GM12878 (cell line): ENCODE measurements around the gene GALNT16. TPM values are rescaled to one million over a fixed set of nuclear protein-coding genes. Genes with fewer than 3 reads are reported as not detected.

Source experiments
- ATAC-seq: fragments of 200-7000 bp; cut with Tn5 transposase; 3 replicates; pipeline ENCODE4 v1.9.1; 2020; ENCODE audit warnings: mild to moderate bottlenecking, moderate library complexity
- BruUV-seq: library from RNA; stranded (reverse); fragments of 400-500 nt; replicated peaks from 2 replicates; lab custom pipeline; 2021; lab: Mats Ljungman, UMichigan
- CTCF ChIA-PET: fragments of 300-600 bp; sonication (Branson Sonifier 250); formaldehyde crosslinking; extraction: SDS; loops from one replicate; lab custom pipeline; 2021; ENCODE audit warnings: inconsistent platforms; lab: Yijun Ruan, JAX
- POLR2A ChIA-PET: fragments of 350-600 bp; formaldehyde crosslinking; extraction: SDS; loops from one replicate; lab custom pipeline; 2021; ENCODE audit warnings: inconsistent platforms; lab: Charles Lee
- RAD21 ChIA-PET: fragments of 300-600 bp; sonication (Branson Sonifier 250); formaldehyde crosslinking; loops from one replicate; lab custom pipeline; 2023; ENCODE audit warnings: antibody characterized with exemption; ENCODE audit not compliant: unreplicated experiment; lab: Charles Lee
- SMC1A ChIA-PET: fragments of 300-600 bp; sonication (Branson Sonifier 250); formaldehyde crosslinking; loops from one replicate; lab custom pipeline; 2023; ENCODE audit not compliant: unreplicated experiment, uncharacterized antibody; lab: Charles Lee
- DNase-seq: peaks from one replicate; pipeline ENCODE4 v3.0.0-alpha.2; 2011; ENCODE audit warnings: low read depth, low spot score
- FAIRE-seq: peaks from 3 replicates; lab custom pipeline; 2011; peaks lifted over from hg19 to GRCh38; lab: Jason Lieb, UNC
- H2AFZ ChIP-seq: 2 replicates; pipeline ENCODE4 v1.6.0; 2011; ENCODE audit warnings: low read depth, low read length, control low read depth; ENCODE audit not compliant: control insufficient read depth
- H3K27ac ChIP-seq: 2 replicates; pipeline ENCODE4 v1.5.1; 2011; ENCODE audit warnings: control low read depth; ENCODE audit not compliant: control insufficient read depth, insufficient read depth
- H3K27me3 ChIP-seq, 2 experiments: replicated peaks in 1 of 2; 2 replicates each; pipeline versions ENCODE4 v1.6.0 to v1.6.1; 2011; ENCODE audit warnings: low read length in 1 of 2; ENCODE audit not compliant: control insufficient read depth in 2 of 2, insufficient read depth in 2 of 2
- H3K36me3 ChIP-seq, 2 experiments: 2 replicates each; pipeline ENCODE4 v1.5.1; 2011; ENCODE audit warnings: low read length in 1 of 2; ENCODE audit not compliant: control insufficient read depth in 2 of 2, insufficient read depth in 2 of 2
- H3K4me1 ChIP-seq: 2 replicates; pipeline ENCODE4 v1.6.1; 2011; ENCODE audit warnings: mild to moderate bottlenecking, low read length, moderate library complexity, mixed read lengths; ENCODE audit not compliant: control insufficient read depth, insufficient read depth
- H3K4me2 ChIP-seq: 2 replicates; pipeline ENCODE4 v1.6.0; 2011; ENCODE audit warnings: control low read depth; ENCODE audit not compliant: control insufficient read depth, insufficient read depth
- H3K4me3 ChIP-seq: fragments of 200-600 bp; sonication (generic); 2 replicates; pipeline ENCODE4 v1.5.1; 2016
- H3K79me2 ChIP-seq: 2 replicates; pipeline ENCODE4 v1.6.0; 2011; ENCODE audit warnings: low read length; ENCODE audit not compliant: control insufficient read depth, insufficient read depth
- H3K9ac ChIP-seq: 2 replicates; pipeline ENCODE4 v1.8.0; 2011; ENCODE audit warnings: low read length, control low read depth, mixed read lengths; ENCODE audit not compliant: control insufficient read depth, insufficient read depth
- H3K9me3 ChIP-seq: replicated peaks from 3 replicates; pipeline ENCODE4 v1.5.1; 2011; ENCODE audit warnings: mild to moderate bottlenecking, low read length; ENCODE audit not compliant: control insufficient read depth, insufficient read depth
- H4K20me1 ChIP-seq: 2 replicates; pipeline ENCODE4 v1.6.0; 2011; ENCODE audit not compliant: control insufficient read depth, insufficient read depth
- BCL11A ChIP-seq: IDR thresholded peaks from 2 replicates; pipeline ENCODE4 v1.6.1; 2011; ENCODE audit warnings: low read depth, low read length
- CBX3 ChIP-seq: fragments of 200-600 bp; sonication (generic); IDR thresholded peaks from 2 replicates; pipeline ENCODE4 v1.6.1; 2016; ENCODE audit warnings: low read depth, borderline replicate concordance
- CHD2 ChIP-seq: IDR thresholded peaks from 2 replicates; pipeline ENCODE4 v1.6.1; 2011; ENCODE audit warnings: low read depth, low read length, improper control_type of control experiment, borderline replicate concordance
- EED ChIP-seq: sonication (generic); IDR thresholded peaks from 2 replicates; pipeline ENCODE4 v1.6.1; 2016; ENCODE audit warnings: antibody characterized with exemption, low read depth
- FOS ChIP-seq: IDR thresholded peaks from 3 replicates; pipeline ENCODE4 v1.6.1; 2011; ENCODE audit warnings: borderline replicate concordance; ENCODE audit not compliant: insufficient read length; ENCODE audit errors: extremely low read depth
- GABPA ChIP-seq: IDR thresholded peaks from 2 replicates; pipeline ENCODE4 v1.6.1; 2014; ENCODE audit warnings: antibody characterized with exemption, low read depth, mild to moderate bottlenecking, inconsistent platforms
- HDAC6 ChIP-seq: fragments of 200-600 bp; sonication (generic); IDR thresholded peaks from one replicate; pipeline ENCODE4 v1.8.0; 2017; ENCODE audit warnings: antibody characterized with exemption; ENCODE audit not compliant: unreplicated experiment
- JUNB ChIP-seq: IDR thresholded peaks from 2 replicates; pipeline ENCODE4 v1.6.1; 2016; ENCODE audit warnings: antibody characterized with exemption, mild to moderate bottlenecking
- MEF2A ChIP-seq: IDR thresholded peaks from 2 replicates; pipeline ENCODE4 v1.6.1; 2011; ENCODE audit warnings: low read depth, mild to moderate bottlenecking, low read length, moderate library complexity; ENCODE audit not compliant: insufficient read depth
- NBN ChIP-seq: fragments of 450-650 bp; IDR thresholded peaks from 2 replicates; pipeline ENCODE4 v1.6.1; 2016
- PAX5 ChIP-seq: IDR thresholded peaks from 2 replicates; pipeline ENCODE4 v1.6.1; 2011; ENCODE audit warnings: low read depth, low read length, borderline replicate concordance
- RAD21 ChIP-seq: IDR thresholded peaks from 2 replicates; pipeline ENCODE4 v1.6.1; 2011; ENCODE audit warnings: mild to moderate bottlenecking, low read depth, low read length, moderate library complexity; ENCODE audit not compliant: insufficient read depth
- RAD51 ChIP-seq: fragments of 450-650 bp; IDR thresholded peaks from 2 replicates; pipeline ENCODE4 v1.6.1; 2016; ENCODE audit warnings: moderate library complexity, mild to moderate bottlenecking, inconsistent platforms
- RELA ChIP-seq: fragments of 450-650 bp; IDR thresholded peaks from 2 replicates; pipeline ENCODE4 v1.8.0; 2014; ENCODE audit warnings: borderline replicate concordance; ENCODE audit not compliant: partially characterized antibody
- SREBF1 ChIP-seq: IDR thresholded peaks from 2 replicates; pipeline ENCODE4 v1.6.1; 2012; ENCODE audit warnings: mild to moderate bottlenecking, low read length
- SRF ChIP-seq, 2 experiments: IDR thresholded peaks; 2 replicates each; pipeline ENCODE4 v1.6.1; 2011; ENCODE audit warnings: low read depth in 2 of 2, low read length in 2 of 2, mild to moderate bottlenecking in 1 of 2, moderate library complexity in 1 of 2
- WRNIP1 ChIP-seq: IDR thresholded peaks from 2 replicates; pipeline ENCODE4 v1.6.1; 2011; ENCODE audit warnings: low read depth, low read length, improper control_type of control experiment, borderline replicate concordance
- YY1 ChIP-seq: IDR thresholded peaks from 2 replicates; pipeline ENCODE4 v1.6.1; 2011; ENCODE audit warnings: low read depth, mild to moderate bottlenecking, low read length
- ZNF24 ChIP-seq: fragments of 450-650 bp; IDR thresholded peaks from 2 replicates; pipeline ENCODE4 v1.6.1; 2017; ENCODE audit warnings: antibody characterized with exemption, mild to moderate bottlenecking
- WGBS: methylation state at CpG from one replicate; pipeline ENCODE4 v1.1.6; 2016; ENCODE audit warnings: low lambda C conversion rate; ENCODE audit not compliant: insufficient replicate concordance, insufficient coverage; ENCODE audit errors: missing lambda C conversion rate; 5-methylcytosine and 5-hydroxymethylcytosine counted together
- in situ Hi-C: fragments of 300-500 bp; cut with MboI; formaldehyde crosslinking; loops from 9 replicates; pipeline ENCODE4 v1.14.3; 2018; ENCODE audit warnings: mixed read lengths
- intact Hi-C: fragments of 100-400 bp; cut with micrococcal nuclease; formaldehyde crosslinking; loops from one replicate; pipeline ENCODE4 v1.14.2; 2022; ENCODE audit not compliant: unreplicated experiment
- polyA plus RNA-seq, 11 experiments: library from polyadenylated mRNA; depleted of rRNA in 4 of 11; unstranded in 6 of 11; stranded (reverse) in 5 of 11; fragments of >200 nt; fragmentation: Nextera tagmentation in 4 of 11; fragmentation: Illumina TruSeq in 1 of 11; extraction: Ambion mirVana in 4 of 11; extraction: Trizol in 1 of 11; gene quantifications; 1 replicate in 1 of 11; 2 replicates in 10 of 11; pipeline versions ENCODE4 v1.2.1 to v1.2.3, GENCODE V29; 2011 to 2016; ENCODE audit warnings: inconsistent platforms in 2 of 11, missing spikeins in 2 of 11, low read depth in 1 of 11
- total RNA-seq, 4 experiments: library from RNA; depleted of rRNA in 3 of 4; stranded (reverse); fragments of >200 nt in 3 of 4; fragmentation: Illumina TruSeq in 1 of 4; extraction: Trizol in 1 of 4; gene quantifications; 2 replicates each; pipeline versions ENCODE4 v1.2.1 to v1.2.3, GENCODE V29; 2013 to 2021
- TF ChIP-seq, protein P1 (sequence below): IDR thresholded peaks from 2 replicates; pipeline ENCODE4 v1.6.1; 2012; ENCODE audit warnings: low read depth, low read length, improper control_type of control experiment
- TF ChIP-seq, protein P2 (sequence below): fragments of 450-650 bp; formaldehyde crosslinking; IDR thresholded peaks from 2 replicates; pipeline ENCODE4 v1.4.0; 2022; ENCODE audit warnings: mild to moderate bottlenecking, moderate library complexity
- TF ChIP-seq, protein P3 (sequence below): fragments of 450-650 bp; IDR thresholded peaks from 2 replicates; pipeline ENCODE4 v1.6.1; 2017; ENCODE audit warnings: borderline replicate concordance

GALNT16 gene
- total and polyA plus RNA-seq, 10 of the 15 experiments (the other 5 are each of a cell fraction or from before 2014, with no cell fraction given): under 0.01 to 0.08 (median 0.03) TPM; not detected in 3

DNA sequence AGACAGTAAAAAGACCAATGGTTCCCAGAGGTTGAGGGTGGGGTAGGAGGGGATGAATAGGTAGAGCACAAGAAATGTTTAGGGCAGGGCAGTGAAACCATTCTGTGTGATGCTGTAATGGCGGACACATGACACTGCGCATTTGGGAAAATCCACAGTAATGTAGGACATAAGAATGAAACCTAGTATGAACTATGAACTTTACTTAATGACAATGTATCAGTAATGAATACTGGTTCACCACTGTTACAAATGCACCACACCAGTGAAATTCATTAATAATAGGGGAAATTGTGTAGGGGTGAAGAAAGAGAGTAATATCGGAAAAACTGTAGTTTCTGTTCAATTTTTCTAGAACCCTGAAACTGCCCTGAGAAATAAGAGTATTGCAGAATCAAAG is 132.5 kb downstream of the GALNT16 start:
- ChIA-PET SMC1A (interaction anchor here (0.7 to 3.3 kb wide), 10 partner anchors 8 to 100 kb away, joined by 3 to 21 read pairs (median 4); no protein-coding TSS in a partner anchor), CTCF (interaction anchor here (0.7 to 1.9 kb wide), 5 partner anchors 41 to 150 kb away, joined by 3 to 6 read pairs (median 4); no protein-coding TSS in a partner anchor), RAD21 (interaction anchor here (0.7 to 11.7 kb wide), 5 partner anchors 9 to 130 kb away, joined by 3 to 143 read pairs (median 4); no protein-coding TSS in a partner anchor), POLR2A (interaction anchor here (0.6 to 2.1 kb wide), 5 partner anchors 10 to 41 kb away, joined by 3 to 10 read pairs (median 5); no protein-coding TSS in a partner anchor)
- intact Hi-C loops: loop anchor here (2.0 to 10.0 kb wide), 2 partner anchors 38 to 222 kb away; partner anchors contain the start of gene SUSD6
- H3K79me2 ChIP-seq: peaks cover 92% of the 10 kb centered on the region
- peak overlapping the region; percentile 63; the same call in 1 of the 2 replicates for H3K4me3 ChIP-seq
- in situ Hi-C loops: no loop called here
- FAIRE-seq: no peak
- peak; percentile 44 for DNase-seq
- H3K27me3 ChIP-seq: no peaks in the 10 kb centered on the region
- peak overlapping the region; percentile 65 for H3K27ac ChIP-seq
- H2AFZ ChIP-seq: no peak overlapping the region
- no TSS peak for BruUV-seq
- H3K36me3 ChIP-seq: peaks cover 8 to 52% of the 10 kb centered on the region in 2 experiments
- WGBS: 28% methylated on average over 3 of the region's 3 CpGs
- peak; percentile 72 for ATAC-seq
- H3K4me2 ChIP-seq: peak overlapping the region; percentile 81
- no peaks in the 10 kb centered on the region for H4K20me1 ChIP-seq
- no peaks in the 10 kb centered on the region for H3K9me3 ChIP-seq
- H3K9ac ChIP-seq: no peak overlapping the region
- peaks cover 29% of the 10 kb centered on the region for H3K4me1 ChIP-seq
- TF ChIP-seq, protein P1, sequence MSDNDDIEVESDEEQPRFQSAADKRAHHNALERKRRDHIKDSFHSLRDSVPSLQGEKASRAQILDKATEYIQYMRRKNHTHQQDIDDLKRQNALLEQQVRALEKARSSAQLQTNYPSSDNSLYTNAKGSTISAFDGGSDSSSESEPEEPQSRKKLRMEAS: no peak
- TF ChIP-seq NBN (no peak), WRNIP1 (no peak), BCL11A (peak; percentile 20; the same call in 1 of the 2 replicates), FOS (no peak), CBX3 (no peak), PAX5 (no peak), ZNF24 (peak; percentile 64), EED (no peak), RELA (peak; percentile 46), SRF (IDR thresholded peaks at IDR 0.05; ENCODE audit: low read depth in 2 of 2, low read length in 2 of 2) (no peak), HDAC6 (no peak), JUNB (peak; percentile 45), YY1 (peak; percentile 81), RAD21 (no peak), GABPA (no peak), MEF2A (no peak), SREBF1 (no peak), RAD51 (peak; percentile 63; the same call in 1 of the 2 replicates), CHD2 (no peak)
- TF ChIP-seq, protein P2, sequence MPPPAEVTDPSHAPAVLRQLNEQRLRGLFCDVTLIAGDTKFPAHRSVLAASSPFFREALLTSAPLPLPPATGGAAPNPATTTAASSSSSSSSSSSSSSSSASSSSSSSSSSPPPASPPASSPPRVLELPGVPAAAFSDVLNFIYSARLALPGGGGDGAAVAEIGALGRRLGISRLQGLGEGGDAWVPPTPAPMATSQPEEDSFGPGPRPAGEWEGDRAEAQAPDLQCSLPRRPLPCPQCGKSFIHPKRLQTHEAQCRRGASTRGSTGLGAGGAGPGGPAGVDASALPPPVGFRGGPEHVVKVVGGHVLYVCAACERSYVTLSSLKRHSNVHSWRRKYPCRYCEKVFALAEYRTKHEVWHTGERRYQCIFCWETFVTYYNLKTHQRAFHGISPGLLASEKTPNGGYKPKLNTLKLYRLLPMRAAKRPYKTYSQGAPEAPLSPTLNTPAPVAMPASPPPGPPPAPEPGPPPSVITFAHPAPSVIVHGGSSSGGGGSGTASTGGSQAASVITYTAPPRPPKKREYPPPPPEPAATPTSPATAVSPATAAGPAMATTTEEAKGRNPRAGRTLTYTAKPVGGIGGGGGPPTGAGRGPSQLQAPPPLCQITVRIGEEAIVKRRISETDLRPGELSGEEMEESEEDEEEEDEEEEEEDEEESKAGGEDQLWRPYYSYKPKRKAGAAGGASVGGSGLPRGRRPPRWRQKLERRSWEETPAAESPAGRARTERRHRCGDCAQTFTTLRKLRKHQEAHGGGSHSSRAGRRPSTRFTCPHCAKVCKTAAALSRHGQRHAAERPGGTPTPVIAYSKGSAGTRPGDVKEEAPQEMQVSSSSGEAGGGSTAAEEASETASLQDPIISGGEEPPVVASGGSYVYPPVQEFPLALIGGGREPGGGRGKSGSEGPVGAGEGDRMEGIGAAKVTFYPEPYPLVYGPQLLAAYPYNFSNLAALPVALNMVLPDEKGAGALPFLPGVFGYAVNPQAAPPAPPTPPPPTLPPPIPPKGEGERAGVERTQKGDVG: no peak
- TF ChIP-seq, protein P3, sequence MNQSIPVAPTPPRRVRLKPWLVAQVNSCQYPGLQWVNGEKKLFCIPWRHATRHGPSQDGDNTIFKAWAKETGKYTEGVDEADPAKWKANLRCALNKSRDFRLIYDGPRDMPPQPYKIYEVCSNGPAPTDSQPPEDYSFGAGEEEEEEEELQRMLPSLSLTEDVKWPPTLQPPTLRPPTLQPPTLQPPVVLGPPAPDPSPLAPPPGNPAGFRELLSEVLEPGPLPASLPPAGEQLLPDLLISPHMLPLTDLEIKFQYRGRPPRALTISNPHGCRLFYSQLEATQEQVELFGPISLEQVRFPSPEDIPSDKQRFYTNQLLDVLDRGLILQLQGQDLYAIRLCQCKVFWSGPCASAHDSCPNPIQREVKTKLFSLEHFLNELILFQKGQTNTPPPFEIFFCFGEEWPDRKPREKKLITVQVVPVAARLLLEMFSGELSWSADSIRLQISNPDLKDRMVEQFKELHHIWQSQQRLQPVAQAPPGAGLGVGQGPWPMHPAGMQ: no peak
